GM21619 (cell line): ENCODE results near the gene YAE1.

Experiments
- ATAC-seq: cut with Tn5 transposase; IDR thresholded peaks from one replicate; pipeline ENCODE4 v1.9.1; 2021; ENCODE audit not compliant: unreplicated experiment

YAE1 gene

GRCh38 chr7:39606941-39607340 is 40.7 kb downstream of the YAE1 start:
- ATAC-seq = no peak

- ATAC-seq = no peak
Observed at GRCh38 chr7:39607865-39608264, 41.7 kb downstream of the YAE1 start.

- ATAC-seq = no peak
Observed at GRCh38 chr7:39608278-39608677, 42.1 kb downstream of the YAE1 start.

- ATAC-seq = no peak
Observed at GRCh38 chr7:39609113-39609934, 43.1 kb downstream of the YAE1 start.

GRCh38 chr7:39609935-39610263 is 43.7 kb downstream of the YAE1 start:
- no peak for ATAC-seq

- no peak for ATAC-seq
Observed at GRCh38 chr7:39613577-39613976, 47.4 kb downstream of the YAE1 start.

GRCh38 chr7:39614299-39614698 is 48.1 kb downstream of the YAE1 start:
- no peak for ATAC-seq

- no peak for ATAC-seq
Observed at GRCh38 chr7:39615350-39615975, 49.3 kb downstream of the YAE1 start.

GRCh38 chr7:39616138-39616537 is 49.9 kb downstream of the YAE1 start:
- no peak for ATAC-seq

- ATAC-seq = no peak
Observed at GRCh38 chr7:39617005-39617404, 50.8 kb downstream of the YAE1 start.

GRCh38 chr7:39618868-39619267 is 52.7 kb downstream of the YAE1 start:
- ATAC-seq = no peak

- ATAC-seq = no peak
Observed at GRCh38 chr7:39620486-39620885, 54.3 kb downstream of the YAE1 start.

GRCh38 chr7:39621261-39621660 is 55.1 kb downstream of the YAE1 start:
- ATAC-seq = no peak

GRCh38 chr7:39621784-39622411 is 55.7 kb downstream of the YAE1 start:
- ATAC-seq = peak; percentile 17
